COR-L47 (cell line): ENCODE results near the gene RNF214.

Source experiments
- DNase-seq: peaks from one replicate; lab custom pipeline; 2025; lab: John Stamatoyannopoulos, UW

The RNF214 gene

GRCh38 chr11:117214404-117215110 lies 17.9 kb upstream of the RNF214 start:
- DNase-seq = no peak

- DNase-seq = no peak
Measured at GRCh38 chr11:117217141-117218084, 15.1 kb upstream of the RNF214 start.

GRCh38 chr11:117218133-117218915 lies 14.1 kb upstream of the RNF214 start:
- DNase-seq = no peak

GRCh38 chr11:117219001-117219400 lies 13.5 kb upstream of the RNF214 start:
- no peak for DNase-seq

- DNase-seq = no peak
Measured at GRCh38 chr11:117219455-117219854, 13.0 kb upstream of the RNF214 start.

GRCh38 chr11:117219995-117220394 lies 12.5 kb upstream of the RNF214 start:
- no peak for DNase-seq

GRCh38 chr11:117220568-117220967 lies 11.9 kb upstream of the RNF214 start:
- DNase-seq = no peak

- DNase-seq = no peak
Measured at GRCh38 chr11:117220999-117221774, 11.3 kb upstream of the RNF214 start.

- peak; percentile 66 for DNase-seq
Measured at GRCh38 chr11:117221775-117222517, 10.5 kb upstream of the RNF214 start.

- no peak for DNase-seq
Measured at GRCh38 chr11:117222991-117223740, 9.3 kb upstream of the RNF214 start.

- no peak for DNase-seq
Measured at GRCh38 chr11:117223741-117224689, 8.5 kb upstream of the RNF214 start.

- DNase-seq = no peak
Measured at GRCh38 chr11:117225553-117226170, 6.8 kb upstream of the RNF214 start.

- peak; percentile 56 for DNase-seq
Measured at GRCh38 chr11:117226388-117227385, 5.8 kb upstream of the RNF214 start.

GRCh38 chr11:117228091-117228490 lies 4.4 kb upstream of the RNF214 start:
- no peak for DNase-seq

GRCh38 chr11:117229411-117229810 lies 3.1 kb upstream of the RNF214 start:
- no peak for DNase-seq

GRCh38 chr11:117229931-117230285 lies 2.6 kb upstream of the RNF214 start:
- DNase-seq = no peak

GRCh38 chr11:117230286-117230961 lies 2.0 kb upstream of the RNF214 start:
- DNase-seq = no peak
